Measurements from ENCODE around the gene ZNF473.

ZNF473 gene

DNA sequence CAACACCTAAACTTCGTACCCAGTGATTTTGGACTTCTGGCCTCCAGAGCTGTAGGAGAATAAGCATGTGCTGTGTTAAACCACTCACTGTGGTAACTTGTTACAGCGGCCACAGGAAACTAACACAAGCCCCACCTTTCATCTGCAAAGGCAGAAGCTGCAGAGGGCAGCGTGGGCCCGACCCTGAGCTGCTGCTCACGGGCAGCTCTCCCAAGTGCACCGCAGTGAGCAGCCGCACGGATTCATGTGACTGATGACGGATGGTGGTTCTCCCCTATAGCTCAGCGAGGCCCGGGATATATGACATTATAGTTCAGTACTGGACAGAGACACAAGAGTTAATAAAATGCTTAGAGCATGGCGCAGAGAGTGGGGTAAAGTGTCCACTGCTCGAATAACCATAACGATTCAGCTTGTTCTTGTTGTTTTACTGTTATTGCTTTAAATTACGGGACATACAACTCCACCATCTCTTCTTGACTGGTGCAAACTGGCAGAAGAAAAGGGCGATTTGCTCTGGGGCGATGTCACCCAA, 22.5 kb upstream of the ZNF473 start:
- DNase-seq (ENCODE audit: low spot score): no peak

DNA sequence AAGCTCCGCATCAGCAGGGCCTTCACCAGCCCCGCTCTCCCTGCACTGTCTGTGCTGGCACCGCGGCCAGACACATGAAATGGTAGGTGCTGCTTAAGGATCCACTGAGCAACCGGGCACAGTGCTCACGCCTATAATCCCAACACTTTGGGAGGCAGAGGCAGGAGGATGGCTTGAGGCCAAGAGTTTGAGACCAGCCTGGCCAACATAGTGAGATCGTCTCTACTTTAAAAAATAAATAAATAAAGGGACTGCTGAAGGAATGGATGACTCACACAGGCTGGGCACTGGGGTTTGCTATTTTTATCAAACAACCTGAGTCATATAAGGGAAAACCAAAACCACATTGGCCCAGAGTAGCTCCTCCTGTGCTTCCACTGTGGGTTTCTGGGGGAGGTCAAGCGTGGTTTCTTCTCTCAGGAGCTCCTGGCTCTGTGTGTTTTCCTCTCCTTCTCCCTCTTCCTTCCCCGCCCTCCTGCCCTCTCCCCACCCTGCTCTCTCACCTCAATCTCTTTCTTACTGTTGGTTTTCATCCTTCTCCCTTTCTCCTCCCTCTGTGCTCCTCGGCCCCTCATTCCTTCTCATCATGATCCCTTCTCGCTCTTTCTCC, 21.9 kb upstream of the ZNF473 start:
- no peak for DNase-seq (ENCODE audit: low spot score)

DNA sequence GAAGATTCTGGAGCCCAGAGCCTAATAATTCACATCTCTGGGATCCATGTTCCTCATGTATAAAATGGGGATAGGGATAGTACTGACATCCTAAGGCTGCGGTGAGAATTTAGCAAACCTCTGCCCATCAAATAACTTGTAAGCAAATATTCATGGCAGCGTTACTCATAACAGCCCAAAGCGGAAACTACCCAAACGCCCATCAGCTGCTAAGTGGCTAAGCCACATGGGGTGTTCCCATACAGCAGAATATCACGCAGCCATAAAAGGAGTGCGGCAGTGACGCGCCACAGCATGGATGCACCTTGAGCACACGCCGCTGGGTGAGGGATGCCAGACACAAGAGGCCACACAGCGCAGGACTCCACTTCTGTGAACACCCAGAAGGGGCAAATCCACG, 20.4 kb upstream of the ZNF473 start:
- no peak for DNase-seq (ENCODE audit: low spot score)

DNA sequence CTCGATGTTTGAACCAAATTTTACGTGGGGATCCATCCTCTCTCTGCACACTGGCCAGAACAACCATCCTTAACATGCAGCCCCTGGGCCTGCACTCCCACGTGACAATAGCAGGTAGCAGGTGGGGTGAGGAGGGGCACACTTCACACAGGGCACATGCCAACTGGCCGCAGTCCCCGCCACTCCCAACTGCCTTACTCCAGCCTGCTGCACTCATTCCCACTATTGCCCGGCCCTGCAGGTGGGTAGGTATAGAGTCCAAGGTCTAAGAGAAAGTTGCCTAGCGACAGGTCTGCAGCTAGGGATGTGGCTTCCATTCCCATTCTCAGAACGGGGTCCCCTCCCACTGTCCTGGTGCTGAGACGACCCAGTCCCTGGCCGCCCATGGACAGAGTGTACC, 18.6 kb upstream of the ZNF473 start:
- DNase-seq (ENCODE audit: low spot score): no peak

DNA sequence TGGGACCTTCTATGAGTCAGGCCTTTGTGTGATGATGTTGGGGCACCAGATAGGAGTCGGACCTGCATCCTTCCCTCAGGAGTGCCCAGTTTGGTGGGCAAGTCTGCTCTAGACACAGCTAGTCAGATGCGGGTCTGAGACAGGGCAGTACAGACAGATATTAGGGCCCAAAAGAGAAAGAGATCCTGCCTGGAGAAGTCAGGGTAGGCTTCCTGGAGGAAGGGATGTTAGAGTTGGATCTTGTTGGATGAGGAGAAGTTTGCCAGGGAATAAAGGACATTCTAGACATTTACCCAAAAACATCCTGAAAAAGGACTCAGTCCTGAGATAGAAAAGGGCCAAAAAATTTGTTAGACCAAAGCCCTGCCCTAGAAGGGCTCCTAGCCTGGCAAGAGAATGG, 17.9 kb upstream of the ZNF473 start:
- DNase-seq (ENCODE audit: low spot score): no peak

DNA sequence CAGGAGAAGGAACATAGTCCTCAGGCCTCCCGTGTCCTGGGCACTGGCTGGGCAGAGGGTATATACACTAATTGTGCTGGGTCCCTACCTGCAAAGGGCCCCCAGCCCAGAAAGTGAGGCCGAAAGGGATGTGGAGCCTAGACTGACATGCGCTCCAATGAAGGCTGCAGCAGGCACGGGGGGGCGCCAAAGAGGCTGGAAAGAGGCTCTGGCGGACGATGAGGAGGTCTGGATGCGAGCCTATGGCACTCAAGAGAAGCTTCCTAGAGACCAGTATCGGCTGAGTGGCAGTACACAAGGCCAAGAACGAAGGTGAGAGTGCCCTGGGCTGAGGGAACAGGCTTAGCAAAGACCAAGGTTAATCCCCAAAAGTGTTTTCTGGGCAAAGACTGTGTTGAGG, 17.3 kb upstream of the ZNF473 start:
- DNase-seq (ENCODE audit: low spot score): no peak

DNA sequence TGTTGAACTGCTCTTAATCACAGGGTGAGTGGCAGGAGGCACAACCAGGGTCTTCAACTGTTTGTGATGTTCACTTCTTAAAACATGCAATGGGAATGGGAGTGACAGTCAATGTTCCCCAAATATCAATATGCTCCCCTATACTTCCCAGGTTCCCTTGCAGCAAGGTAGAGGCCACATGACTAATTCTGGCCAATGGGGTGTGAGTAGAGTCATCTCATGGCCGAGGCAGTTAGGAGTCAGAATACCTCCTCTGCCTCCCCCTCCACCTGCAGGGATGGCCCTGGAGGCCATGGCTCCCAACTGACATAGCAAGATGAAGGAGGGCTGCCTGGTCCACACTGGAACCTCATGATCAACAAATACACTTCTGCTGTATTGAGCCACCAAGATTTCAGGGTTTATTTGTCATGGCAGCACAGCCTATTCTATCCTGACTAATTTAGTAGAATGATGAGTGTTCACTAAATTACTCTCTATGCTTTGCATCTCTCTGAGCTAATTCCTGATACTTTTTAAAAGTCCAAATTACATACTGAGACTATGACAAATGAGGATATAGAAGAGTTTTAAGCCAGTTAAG, 9.5 kb upstream of the ZNF473 start:
- no peak for DNase-seq (ENCODE audit: low spot score)

DNA sequence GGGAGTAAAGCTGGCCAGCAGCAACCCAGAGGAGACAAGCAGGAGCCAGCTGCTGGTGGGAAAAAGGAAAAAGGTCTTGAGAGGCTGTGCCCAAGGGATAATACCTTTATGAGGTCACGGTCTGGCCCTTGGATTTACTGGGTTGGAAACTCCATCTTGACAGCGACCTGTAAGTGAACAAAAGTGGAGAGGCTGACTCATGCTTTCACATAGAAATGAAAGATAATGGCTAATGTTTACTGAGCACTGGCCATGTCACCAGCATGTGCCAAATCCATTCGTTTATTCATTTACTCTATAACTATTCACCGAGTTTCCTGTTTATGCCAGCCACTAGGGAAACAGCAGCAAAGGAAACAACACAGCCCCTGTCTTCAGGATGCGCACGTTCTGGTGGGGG, 5.3 kb upstream of the ZNF473 start:
- DNase-seq (ENCODE audit: low spot score): no peak

DNA sequence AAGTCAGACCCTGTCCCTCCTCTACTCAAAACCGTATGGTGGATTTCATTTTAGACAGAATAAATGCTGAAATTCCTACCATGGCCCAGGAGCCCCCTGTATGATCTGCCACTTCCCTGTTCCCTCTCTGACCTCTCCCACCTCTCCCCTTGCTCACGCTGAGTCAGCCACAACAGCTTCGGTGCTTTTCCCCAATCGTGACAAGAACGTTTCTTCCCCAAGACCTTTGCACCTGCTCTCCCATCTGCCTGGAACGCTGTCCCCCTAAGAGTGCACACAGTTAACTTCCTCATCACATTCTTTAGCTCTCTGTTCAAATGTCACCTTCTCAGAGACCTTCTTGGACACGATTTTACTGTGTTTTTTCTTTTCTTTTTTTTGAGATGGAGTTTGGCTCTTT, 3.0 kb upstream of the ZNF473 start:
- DNase-seq (ENCODE audit: low spot score): no peak

DNA sequence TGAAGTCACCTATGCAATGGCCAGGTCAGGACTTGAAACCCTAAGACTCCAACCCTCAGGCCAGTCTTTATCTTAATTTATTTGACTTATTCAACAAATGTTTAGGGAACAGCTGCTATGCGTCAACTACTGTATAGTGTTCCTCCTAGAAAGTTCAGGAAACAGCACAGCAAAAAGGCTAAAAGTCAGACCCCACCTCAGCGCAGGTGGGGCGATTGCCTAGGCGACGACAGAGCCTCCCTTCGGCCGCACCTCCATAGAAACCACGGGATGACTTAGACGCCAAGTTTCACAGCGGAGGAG, 1.1 kb upstream of the ZNF473 start:
- no peak for DNase-seq (ENCODE audit: low spot score)

DNA sequence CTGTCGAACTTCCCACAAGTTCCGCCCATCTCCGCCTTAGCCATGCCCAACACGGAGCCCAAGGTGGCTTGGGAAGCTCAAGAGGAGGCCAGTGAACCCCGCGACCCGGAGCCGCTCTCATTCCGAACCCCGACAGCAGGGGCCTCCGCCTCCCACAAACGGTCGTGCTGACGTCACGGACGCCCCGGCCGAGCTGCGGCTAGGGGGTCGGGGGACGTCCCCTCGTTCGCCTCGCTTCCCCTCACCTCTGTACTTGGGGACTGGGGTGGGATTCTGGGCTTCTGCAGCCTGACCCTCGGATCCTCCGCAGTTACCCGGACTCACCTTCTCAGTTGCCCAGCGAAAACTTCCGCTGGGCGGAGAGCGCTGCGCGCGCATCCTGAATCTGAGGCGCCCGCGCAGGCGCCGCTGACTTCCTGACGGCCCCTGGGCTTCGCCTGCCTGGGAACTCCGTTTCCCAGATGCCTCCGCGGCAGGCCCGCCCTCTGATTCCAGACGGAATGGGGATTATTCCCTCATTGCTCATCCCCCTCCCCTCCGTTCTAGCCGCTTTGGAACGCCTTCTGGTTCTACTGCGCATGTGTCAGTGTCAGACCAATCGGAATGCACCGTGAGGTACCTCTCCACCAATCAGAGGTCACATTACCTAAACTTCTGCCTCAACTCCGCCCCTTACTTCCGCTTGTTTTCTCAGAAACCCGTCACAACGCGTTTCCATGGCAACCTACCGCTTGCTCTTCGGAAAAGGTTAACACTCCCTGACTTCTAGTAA, 597 bp upstream of the ZNF473 start, which contains the start of gene VRK3:
VRK3 (minus strand) TSS at position 351 of the 772 bp plus-strand sequence. CDS start 9,210 bp downstream, outside the sequence.
- peak; percentile 97 for DNase-seq (ENCODE audit: low spot score)

DNA sequence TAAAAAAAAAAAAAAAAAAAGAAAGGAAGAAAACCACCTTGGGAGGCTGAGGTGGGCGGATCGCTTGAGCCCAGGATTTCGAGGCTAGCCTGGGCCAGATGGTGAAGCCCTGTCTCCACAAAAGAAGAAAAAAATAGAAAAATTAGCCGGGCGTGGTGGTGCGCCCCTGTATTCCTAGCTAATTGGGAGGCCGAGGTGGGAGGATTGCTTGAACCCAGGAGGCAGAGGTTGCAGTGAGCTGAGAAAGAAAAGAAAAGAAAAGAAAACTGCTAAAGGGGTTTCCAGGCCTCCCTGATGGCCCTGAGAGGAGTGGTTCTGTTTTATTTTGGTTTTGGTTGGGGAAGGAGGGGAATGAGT, 723 bp downstream of the ZNF473 start:
- no peak for DNase-seq (ENCODE audit: low spot score)

DNA sequence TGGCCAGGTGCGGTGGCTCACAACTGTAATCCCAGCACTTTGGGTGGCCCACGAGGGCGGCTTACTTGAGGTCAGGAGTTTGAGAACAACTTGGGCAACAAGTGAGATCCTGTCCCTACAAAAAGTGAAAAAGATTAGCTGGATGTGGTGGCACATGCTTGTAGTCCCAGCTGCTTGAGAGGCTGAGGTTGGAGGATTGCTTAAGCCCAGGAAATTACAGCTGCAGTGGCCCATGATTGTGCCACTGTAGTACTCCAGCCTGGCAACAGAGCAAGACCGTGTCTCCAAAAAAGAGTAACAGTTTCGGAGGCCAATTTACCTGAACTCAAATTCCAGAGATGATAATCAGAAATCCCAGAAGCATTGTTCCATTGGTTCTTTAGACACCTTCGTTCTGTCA, 4.4 kb downstream of the ZNF473 start:
- no peak for DNase-seq (ENCODE audit: low spot score)

DNA sequence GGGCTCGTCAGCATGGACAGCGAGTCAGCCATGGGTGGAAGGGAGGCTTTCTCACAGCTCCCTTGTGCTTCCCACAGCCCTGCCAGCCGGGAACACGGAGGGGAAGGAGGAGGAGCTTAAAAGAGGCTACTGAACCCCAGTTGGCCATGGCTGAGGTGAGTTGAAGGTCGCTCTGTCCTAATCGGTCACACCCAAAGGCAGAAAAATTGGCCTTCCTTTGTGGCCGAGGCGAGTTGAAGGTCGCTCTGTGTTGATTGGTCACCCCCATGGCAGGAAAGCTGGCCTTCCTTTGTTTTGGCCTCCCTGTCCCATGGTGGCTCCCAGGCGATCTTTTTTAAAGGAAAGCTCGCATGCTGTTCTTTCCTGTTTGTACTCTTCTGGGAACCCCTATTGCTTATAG, 5.1 kb downstream of the ZNF473 start:
- no peak for DNase-seq (ENCODE audit: low spot score)

DNA sequence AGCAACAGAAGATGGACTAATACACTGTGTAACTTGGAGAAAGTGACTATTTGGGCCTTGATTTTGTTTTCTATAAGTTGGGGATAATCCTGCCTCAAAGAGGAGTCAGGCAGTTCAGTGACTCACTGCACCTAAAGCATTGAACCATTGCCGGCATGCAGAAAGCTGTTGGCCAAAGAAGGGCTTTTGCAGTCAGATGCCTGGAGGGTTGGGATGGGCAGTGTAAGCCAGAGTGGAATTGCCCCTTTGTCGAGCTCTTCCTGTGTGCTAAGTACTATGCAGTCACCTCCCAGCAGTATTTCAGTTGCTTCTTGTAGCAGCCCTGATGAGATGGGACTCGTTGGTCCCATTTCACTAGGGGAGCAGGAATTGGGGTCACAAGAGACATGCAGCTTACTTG, 11.1 kb downstream of the ZNF473 start:
- DNase-seq (ENCODE audit: low spot score): no peak

DNA sequence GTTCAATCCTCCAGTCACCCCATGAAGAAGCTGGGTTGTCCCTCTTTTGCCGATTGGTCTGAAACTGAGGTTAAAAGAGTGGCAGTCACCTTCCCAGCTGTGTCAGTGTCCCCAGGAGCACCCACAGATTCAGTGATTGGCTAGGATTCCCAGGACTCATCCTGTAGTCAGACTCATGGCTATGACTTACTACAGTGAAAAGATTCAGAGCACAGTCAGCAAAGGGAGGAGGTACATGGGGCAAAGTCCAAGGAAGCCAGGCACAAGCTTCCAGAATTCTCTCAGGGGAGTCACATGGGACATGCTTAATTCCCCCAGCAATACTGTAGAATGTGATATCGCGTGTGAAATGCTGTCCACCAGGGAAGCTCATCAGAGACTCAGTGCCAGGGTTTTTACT, 14.2 kb downstream of the ZNF473 start:
- DNase-seq (ENCODE audit: low spot score): no peak

DNA sequence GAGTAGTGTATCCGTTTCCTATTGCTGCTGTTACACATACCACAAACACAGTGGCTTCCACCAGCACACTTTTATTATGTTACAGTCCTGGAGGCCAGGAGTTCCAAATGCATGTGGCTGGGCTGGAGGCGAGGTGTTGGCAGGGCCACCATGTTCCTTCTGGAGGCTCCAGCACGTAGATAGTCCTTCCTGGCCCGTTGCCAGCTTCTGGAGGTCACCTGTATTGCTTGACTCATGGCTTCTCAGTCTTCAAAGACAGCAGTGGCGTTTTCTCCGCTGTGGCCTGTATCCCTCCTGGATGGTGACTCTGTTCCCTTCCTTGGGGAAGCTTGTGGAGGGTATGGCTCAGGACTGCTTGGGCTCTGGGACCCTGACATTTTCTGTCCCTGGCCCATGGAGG, 15.2 kb downstream of the ZNF473 start:
- DNase-seq (ENCODE audit: low spot score): no peak

DNA sequence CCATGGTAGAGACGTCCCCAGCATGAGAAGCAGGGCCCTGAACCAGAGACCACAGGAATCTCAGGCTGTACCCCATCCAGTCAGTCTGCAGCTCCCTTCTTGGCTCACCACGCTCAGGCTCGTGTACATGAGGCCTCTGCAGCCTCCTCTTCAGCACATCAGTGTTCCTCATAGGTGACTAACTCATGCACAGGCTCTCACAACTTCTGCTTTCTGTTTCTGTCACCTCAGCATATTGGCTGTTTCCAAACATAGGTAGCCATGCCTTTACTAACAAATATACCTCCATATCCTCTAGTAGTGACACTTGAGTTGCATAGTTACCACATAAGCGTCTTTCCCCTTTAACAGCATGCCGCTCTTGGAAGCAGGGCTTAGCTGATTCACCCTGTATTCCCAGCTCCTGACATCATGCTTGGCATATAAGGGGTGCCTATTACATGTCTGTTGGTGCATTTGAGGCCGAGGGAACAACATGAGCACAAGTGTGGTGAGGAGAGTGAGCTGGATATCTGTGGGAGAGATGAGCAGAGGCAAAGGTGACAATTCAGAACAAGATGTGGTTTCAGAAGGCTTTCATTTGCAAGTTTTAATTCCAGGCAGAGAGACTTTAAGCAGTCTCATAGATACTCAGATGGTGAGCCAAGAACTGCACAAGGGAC, 16.7 kb downstream of the ZNF473 start:
- DNase-seq (ENCODE audit: low spot score): no peak

DNA sequence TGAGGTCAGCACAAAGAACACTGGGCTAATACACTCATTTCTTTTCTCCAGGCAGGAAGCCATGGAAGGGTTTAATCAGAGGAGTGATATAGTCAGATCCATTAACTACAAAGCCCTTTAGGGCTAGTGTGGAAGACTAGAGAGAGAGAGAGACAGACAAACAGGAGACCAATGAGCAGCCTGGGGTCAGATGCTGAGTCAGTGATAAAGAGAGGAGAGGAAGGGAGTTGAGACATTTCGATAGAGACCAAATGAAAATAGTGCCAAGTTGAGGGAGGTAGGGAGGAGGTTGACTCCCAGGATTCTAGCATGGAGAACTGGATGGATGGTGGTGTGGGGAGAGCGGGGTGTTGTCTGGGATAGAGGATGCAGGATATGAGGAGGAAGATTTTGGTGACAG, 18.2 kb downstream of the ZNF473 start:
- no peak for DNase-seq (ENCODE audit: low spot score)

DNA sequence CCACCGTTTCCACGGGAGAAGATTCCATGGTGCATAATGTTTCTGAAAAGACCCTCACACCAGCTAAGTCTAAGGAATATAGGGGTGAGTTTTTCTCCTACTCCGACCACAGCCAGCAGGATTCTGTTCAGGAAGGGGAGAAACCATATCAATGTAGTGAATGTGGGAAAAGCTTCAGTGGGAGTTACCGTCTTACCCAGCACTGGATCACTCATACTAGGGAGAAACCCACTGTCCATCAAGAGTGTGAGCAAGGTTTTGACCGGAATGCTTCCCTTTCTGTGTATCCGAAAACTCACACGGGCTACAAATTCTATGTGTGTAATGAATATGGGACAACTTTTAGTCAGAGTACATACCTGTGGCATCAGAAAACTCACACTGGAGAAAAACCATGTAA, 19.1 kb downstream of the ZNF473 start:
- DNase-seq (ENCODE audit: low spot score): no peak

DNA sequence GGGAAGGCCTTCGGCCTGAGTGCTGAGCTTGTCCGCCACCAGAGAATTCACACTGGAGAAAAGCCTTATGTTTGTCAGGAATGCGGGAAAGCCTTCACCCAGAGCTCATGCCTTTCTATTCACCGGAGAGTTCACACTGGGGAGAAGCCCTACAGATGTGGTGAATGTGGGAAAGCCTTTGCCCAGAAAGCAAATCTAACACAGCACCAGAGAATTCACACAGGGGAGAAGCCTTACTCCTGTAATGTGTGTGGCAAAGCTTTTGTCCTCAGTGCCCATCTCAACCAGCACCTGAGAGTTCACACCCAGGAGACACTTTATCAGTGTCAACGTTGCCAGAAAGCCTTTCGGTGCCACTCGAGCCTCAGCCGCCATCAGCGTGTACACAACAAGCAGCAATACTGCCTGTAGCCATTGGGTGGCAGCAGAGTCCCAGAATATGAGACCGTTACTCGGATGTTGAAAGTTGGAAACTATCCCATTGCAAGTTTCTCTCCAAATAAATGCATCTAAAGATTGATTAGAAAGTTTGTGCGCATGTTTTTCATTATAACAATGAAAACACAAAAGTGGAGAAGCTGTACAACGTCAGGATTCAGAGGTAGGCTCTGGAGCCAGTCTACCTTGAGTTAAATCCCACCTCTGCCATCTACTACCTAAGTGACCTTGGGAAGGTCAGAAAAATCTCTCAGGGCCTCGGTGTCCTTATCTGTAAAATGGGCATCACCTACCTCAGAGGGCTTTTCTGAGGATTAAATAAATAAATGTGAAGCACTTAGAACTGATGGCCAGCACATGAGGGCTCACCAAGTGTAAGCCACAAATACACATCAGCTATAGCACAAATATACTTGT, 21.1 kb downstream of the ZNF473 start:
- no peak for DNase-seq (ENCODE audit: low spot score)

DNA sequence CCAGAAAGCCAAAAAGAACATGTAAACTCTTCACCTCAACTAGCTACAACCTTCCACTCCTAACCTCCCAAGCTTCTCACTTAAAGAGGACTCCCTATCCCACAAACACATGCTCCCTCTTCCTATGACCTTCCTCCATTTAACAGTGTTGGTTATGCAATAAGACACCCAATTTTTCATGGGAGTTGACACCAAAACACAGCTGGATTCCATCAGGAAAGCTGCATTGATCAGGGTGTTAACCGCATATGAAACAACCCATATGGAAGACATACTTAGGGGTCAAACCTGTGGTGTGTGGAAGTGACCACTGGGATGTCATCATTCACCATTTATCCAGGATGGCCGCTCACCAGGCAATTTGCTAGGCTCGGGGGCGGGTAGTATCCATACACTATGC, 21.9 kb downstream of the ZNF473 start:
- no peak for DNase-seq (ENCODE audit: low spot score)

All from left forelimb (tissue), 1 donor.